ENCODE results near the gene GHR.

The GHR gene

DNA sequence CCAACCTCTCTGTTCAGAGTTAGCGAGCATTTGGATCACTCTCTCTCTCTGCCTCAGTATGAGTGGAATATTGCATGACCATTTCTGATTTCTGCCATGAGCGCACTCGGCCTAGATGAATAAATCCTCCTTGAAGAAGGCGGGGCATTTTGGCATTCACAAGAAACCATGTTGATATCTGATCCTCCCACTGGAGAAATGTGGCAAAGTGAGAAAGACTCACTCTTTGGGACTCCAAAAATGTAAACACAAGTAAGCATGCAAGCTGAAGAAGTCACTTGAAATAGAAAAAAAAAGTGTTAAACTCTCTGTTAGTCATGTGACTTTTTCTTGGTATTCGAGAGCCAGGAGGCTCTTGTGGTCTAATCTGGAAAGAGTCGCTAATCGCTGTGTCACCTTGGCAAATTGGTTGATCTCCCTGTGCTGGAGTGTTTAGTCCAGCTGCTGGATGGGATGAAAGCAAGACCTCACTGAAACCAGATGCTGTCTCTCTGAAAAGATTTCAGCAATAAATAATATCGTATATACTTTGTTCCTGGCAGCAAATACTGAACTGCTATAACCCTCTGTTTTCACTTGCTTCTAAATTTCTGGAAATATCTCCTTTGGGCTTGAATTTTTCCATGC lies 95.5 kb downstream of the GHR start:
- no peak for DNase-seq

- DNase-seq = no peak
Observed at GRCh38 chr5:42520203-42520602, 97.0 kb downstream of the GHR start.

- DNase-seq = no peak
Observed at GRCh38 chr5:42520957-42521356, 97.7 kb downstream of the GHR start.

- DNase-seq = no peak
Observed at GRCh38 chr5:42521406-42521805, 98.2 kb downstream of the GHR start.

DNA sequence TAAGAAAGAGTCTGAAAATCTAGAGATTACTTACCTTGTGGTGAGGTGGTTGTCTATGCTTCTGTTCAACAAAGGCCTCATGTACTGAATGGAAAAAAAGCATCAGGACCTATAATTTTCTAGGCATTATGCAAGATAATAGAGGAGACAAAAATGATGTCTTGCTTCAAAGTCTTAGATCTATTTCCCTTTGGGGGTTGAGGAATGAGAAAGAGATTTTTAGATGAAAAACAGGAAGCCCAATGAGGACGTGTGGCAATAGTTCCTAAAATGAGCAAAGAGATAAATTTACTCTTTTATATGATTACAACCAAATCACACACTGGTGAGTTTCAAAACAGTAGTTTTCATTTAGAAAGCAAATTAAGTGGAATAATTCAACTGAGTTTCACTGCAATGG lies 99.5 kb downstream of the GHR start:
- DNase-seq = no peak

DNA sequence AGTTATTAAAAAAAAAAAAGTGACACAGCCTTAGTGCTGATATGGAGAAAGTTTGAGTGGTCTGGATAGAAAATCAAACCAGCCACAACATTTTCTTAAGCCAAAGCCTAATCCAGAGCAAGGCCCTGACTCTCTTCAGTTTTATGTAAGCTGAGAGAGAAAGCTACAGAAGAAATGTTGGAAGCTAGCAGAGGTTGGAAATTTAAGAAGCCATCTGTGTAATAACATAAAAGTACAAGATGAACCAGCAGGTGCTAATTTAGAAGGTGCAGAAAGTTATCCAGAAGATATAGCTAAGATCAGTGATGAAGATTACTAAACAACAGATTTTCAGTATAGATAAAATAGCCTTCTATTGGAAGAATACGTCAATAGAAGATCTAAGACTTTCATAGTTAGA lies 102.9 kb downstream of the GHR start:
- no peak for DNase-seq

DNA sequence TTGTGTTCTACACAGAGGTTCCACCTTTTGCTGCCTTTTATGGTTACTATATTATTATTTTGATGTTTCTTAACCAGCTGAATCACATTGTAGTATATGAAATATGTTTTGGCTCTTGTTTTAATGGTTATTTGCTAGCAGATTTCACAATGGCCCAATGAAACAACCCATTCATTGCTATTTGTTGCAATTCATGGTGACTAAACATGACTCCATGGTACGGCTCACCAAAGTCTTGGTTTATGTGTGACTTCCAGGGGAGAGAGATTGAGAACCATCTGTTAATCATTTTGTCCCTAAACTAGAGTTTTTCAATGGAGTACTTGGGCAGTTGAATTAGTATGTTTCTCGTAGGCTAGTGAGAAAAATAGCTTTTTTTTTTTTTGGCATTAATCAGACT lies 108.4 kb downstream of the GHR start:
- DNase-seq = no peak

- DNase-seq = no peak
Observed at GRCh38 chr5:42542106-42542505, 118.9 kb downstream of the GHR start.

GRCh38 chr5:42543774-42544173 lies 120.5 kb downstream of the GHR start:
- no peak for DNase-seq

DNA sequence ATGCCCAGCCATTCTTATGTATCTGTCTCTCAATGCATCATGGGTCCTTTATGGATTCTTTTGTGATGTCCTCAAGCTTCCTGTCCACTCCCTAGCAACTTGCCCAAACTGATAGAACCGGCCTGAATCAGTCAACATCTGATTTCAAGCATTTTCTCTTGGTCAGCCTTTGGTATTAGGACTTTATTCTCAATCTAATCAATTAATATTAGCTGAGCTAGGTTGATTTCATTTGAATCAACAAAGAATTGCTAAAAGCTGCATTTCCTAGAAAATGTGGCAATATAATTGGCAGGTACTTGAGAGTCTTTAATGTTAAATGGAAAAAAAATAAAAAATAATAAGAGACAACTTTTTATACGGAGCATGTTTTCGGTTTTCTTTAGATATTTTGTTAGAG lies 121.8 kb downstream of the GHR start:
- DNase-seq = no peak

- DNase-seq = no peak
Observed at GRCh38 chr5:42547141-42547540, 123.9 kb downstream of the GHR start.

DNA sequence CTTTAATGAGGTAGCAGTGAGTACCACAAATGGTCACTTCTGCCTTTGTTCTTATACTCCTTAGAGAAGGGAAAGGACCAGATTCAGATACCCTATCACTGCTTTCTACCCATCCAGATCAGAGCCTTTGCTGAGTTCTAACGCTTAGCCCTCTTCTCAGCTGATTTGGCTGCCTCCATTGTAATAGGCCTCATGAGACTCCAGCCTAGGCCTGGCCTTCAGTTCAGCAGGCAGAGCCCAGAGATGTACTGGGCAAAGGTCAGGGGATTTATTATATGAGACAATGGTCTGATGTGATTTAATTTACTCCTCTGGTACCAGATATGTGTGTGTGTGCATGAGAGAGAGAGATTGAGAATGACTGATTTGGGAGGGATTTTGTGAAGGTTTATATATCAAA lies 124.7 kb downstream of the GHR start:
- DNase-seq = no peak

- no peak for DNase-seq
Observed at GRCh38 chr5:42552597-42552996, 129.4 kb downstream of the GHR start.

DNA sequence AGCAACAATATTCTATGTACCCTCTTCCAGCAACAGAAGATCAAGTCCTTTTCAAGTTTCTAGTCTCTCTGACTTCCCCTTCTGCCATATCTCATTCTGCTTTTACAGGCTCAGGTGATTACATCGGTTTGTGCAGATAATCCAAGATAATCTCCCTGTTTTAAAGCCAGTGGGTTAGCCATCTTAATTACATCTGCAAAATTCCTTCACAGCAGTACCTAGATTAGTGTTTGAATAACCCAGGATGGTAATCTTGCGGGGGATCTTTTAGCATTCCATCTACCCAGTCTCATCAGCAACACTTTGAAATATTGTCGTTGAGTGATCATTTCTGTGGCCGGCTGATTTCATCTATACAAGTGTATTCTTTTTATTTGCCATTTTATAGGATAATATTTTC lies 130.2 kb downstream of the GHR start:
- no peak for DNase-seq

- no peak for DNase-seq
Observed at GRCh38 chr5:42555010-42555409, 131.8 kb downstream of the GHR start.

GRCh38 chr5:42555797-42556196 lies 132.6 kb downstream of the GHR start:
- no peak for DNase-seq

GRCh38 chr5:42557689-42558088 lies 134.4 kb downstream of the GHR start:
- no peak for DNase-seq

GRCh38 chr5:42561656-42562055 lies 138.4 kb downstream of the GHR start:
- DNase-seq = no peak

DNA sequence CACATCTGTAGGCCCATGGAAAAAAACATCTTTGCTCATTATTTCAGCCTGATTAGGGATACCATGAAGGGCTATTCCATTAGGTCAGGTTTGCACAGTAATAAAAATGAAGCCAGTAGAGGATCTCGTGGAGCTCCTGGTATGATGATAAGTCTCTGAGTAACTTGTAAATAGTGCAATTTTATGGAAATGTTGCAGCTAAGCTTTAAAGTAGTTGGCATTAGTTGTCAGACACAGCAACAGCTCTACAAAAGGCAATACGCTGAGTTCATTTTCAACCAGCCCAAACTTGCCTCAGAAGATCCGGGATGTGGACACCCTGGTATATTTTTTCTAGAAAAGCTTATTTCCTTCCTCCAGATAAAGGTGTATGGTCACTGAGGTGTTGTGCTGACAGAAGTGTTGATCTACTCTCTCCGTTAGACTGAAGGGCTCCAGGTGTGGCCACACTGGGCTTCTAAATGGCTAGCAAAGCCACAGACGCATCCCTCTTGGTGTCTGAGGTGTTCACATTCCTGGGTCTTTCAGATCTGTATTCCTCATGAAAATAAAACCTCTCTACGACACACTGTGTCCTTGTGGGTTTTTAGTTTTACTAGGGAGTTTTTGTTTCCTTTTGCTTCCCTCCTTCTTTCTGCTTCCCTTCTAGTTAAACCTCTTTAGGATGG lies 141.6 kb downstream of the GHR start:
- no peak for DNase-seq

DNA sequence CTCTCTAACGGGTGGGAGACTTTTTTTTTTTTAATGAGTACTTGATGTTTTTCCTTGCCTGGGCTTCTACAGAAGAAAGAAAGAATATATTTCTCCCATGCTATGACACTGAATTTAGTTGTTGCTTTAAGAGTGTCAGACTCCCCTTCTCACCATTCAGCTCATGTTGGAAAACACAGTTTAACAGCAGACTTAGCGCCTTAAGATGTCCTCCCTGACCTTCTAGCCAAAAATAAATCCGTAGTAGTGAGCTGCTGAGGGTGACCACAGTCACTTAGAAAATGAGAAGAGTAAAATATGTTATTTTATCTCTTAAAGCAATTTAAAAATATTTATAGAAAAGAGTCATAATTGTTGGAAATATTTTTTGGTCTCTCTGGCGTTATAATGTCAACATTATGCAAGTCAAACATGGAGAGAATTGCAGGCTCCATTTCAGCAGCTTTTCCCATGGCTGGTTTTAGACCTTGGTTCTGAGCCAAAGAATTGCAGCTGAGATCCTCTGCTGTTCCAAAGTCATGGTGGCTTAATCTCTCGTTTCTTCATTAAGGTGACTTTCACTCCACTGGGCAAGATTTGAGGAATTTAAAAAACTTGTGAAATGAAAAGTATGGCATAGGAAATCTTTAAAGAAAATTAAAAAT lies 143.5 kb downstream of the GHR start:
- no peak for DNase-seq

- DNase-seq = no peak
Observed at GRCh38 chr5:42569325-42569724, 146.1 kb downstream of the GHR start.

DNA sequence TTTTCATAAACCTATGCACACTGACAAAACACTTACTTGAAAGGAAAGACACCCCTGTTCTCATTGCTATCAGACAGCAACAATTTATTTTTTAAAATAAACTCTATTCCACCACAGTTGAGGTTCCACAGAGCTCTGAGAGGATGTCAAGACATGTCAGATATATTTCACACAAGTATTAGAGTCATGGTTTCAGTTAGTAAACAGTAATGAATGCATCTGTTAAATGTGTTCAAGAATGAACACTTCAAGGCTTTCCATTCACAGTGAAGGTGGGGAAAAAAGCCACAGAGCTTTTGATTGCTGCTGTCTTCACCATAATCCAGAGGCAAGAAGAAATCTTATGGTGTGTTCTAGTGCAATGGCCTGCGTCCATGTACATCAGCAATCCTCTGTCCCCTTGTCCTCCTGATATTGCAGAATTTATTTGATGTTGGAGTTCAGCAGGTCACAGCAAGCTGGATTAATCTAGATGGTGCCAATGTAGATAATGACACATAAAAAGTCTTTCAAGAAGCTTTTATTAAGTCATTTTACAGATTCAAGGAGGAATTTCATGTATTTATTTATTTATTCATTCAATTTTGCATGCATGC lies 146.8 kb downstream of the GHR start:
- DNase-seq = no peak

DNA sequence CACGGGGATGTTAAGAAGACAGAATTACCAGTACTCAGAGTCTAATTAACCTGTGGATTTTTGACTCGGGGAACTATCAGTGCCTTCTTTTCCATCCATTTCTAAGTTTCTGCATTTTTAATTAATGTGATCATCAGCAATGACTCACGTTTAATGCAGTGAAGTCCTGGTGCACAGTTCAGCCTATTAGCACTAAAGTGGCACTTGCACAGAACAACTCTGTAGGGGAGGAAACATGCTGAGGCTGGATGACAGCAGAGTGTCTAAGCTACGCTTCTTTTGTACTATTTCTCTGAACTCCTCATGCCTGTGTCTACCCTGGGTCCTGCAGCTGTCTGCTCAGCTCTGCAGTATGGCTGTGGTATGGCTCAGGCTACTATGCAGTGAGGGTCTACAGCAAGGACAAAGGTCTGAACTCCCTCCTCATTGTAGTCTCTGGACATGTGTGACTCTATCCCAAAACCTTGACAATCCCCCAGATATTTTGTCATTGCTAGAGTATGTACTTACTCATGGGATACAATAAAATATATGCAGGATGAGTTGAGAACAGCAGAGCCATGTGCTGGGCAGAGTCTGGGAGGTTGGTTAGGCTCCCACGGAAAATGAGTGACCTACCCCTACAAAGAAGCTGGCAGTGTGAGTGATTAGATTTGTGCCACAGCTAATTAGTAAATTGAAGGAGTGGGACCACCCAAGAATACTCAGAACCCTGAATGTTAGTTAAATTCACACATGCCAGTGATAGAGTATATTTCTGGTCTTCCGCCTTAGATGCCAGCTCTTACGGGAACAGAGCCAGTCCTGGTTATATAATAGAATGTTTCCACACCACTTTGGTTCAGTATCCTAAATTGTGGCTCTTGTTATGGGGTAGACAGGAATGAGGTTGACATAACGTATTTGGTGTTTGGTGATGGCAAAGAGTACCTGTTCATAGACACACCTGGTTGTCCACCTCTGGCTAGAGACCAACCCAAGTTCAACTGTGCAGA lies 148.0 kb downstream of the GHR start:
- no peak for DNase-seq

Data from activated CD4-positive, CD25-positive, alpha-beta regulatory T cell treated with anti-CD3 and anti-CD28 coated beads, Interleukin-2, amount 50 U/mL, for 72 hours (primary cell).